IMR-90 (cell line): ENCODE measurements around the gene IQCF6.

ENCODE experiments used
- CEBPB ChIP-seq: IDR thresholded peaks from 2 replicates; pipeline ENCODE4 v1.6.1; 2012; ENCODE audit warnings: low read depth, low read length, improper control_type of control experiment
- CHD1 ChIP-seq: IDR thresholded peaks from 2 replicates; pipeline ENCODE4 v1.6.1; 2012; ENCODE audit warnings: low read depth, low read length, improper control_type of control experiment
- ELK1 ChIP-seq: fragments of 150-350 bp; IDR thresholded peaks from 2 replicates; pipeline ENCODE4 v1.6.1; 2016; ENCODE audit warnings: low read depth, mild to moderate bottlenecking, low read length, moderate library complexity, borderline replicate concordance
- MAFK ChIP-seq: IDR thresholded peaks from 2 replicates; pipeline ENCODE4 v1.6.1; 2012; ENCODE audit warnings: low read depth, low read length, improper control_type of control experiment
- POLR2A ChIP-seq: IDR thresholded peaks from 2 replicates; pipeline ENCODE4 v1.6.1; 2012; ENCODE audit warnings: mild to moderate bottlenecking, low read depth, low read length
- RAD21 ChIP-seq: IDR thresholded peaks from 2 replicates; pipeline ENCODE4 v1.6.1; 2012; ENCODE audit warnings: low read length, improper control_type of control experiment
- RCOR1 ChIP-seq: IDR thresholded peaks from 2 replicates; pipeline ENCODE4 v1.6.1; 2012; ENCODE audit warnings: mild to moderate bottlenecking, low read length, improper control_type of control experiment; ENCODE audit not compliant: insufficient replicate concordance
- RFX5 ChIP-seq: IDR thresholded peaks from 2 replicates; pipeline ENCODE4 v1.8.0; 2012; ENCODE audit warnings: low read depth, mild to moderate bottlenecking, low read length, moderate library complexity
- TF ChIP-seq, protein P1 (sequence below): conservative IDR thresholded peaks from 2 replicates; pipeline ENCODE4 v1.5.1; 2012; ENCODE audit warnings: mild to moderate bottlenecking, low read depth, low read length, improper control_type of control experiment

DNA sequence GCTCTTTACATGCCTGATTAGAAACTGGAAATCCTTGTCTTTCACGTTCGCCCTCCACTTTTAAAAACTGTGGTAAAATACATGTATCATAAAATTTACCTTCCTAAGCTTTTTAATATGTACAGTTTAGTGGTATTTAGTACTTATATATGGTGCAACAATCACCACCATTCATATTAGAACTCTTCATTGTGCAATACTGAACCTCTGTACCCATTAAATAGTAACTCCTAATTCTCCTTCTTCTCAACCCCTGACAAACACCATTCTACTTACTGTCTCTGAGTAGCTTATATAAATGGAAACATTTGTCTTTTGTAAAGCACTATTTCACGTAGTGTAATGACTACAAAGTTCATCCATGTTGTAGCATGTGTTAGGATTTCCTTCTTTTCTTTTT is 44.0 kb downstream of the IQCF6 start:
- TF ChIP-seq, protein P1, sequence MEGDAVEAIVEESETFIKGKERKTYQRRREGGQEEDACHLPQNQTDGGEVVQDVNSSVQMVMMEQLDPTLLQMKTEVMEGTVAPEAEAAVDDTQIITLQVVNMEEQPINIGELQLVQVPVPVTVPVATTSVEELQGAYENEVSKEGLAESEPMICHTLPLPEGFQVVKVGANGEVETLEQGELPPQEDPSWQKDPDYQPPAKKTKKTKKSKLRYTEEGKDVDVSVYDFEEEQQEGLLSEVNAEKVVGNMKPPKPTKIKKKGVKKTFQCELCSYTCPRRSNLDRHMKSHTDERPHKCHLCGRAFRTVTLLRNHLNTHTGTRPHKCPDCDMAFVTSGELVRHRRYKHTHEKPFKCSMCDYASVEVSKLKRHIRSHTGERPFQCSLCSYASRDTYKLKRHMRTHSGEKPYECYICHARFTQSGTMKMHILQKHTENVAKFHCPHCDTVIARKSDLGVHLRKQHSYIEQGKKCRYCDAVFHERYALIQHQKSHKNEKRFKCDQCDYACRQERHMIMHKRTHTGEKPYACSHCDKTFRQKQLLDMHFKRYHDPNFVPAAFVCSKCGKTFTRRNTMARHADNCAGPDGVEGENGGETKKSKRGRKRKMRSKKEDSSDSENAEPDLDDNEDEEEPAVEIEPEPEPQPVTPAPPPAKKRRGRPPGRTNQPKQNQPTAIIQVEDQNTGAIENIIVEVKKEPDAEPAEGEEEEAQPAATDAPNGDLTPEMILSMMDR: no peak
- TF ChIP-seq POLR2A (no peak), CEBPB (no peak), MAFK (no peak), RFX5 (no peak), RAD21 (no peak), CHD1 (no peak), RCOR1 (no peak), ELK1 (no peak)
